Vagina (tissue), 2 donors: ENCODE results near the gene F10.

Experiments
- CTCF ChIP-seq, 3 experiments: fragments of 450-650 bp in 2 of 3; fragments of 200-600 bp in 1 of 3; sonication (generic) in 1 of 3; IDR thresholded peaks; one replicate each; pipeline ENCODE4 v1.5.1; 2017 to 2019; ENCODE audit warnings: antibody characterized with exemption in 3 of 3, mild to moderate bottlenecking in 2 of 3, moderate library complexity in 2 of 3
- POLR2A ChIP-seq, 2 donors: fragments of 450-650 bp; IDR thresholded peaks; one replicate each; pipeline ENCODE4 v1.6.1; 2017; ENCODE audit warnings: antibody characterized with exemption in 2 of 2, mild to moderate bottlenecking in 2 of 2, moderate library complexity in 2 of 2

DNA sequence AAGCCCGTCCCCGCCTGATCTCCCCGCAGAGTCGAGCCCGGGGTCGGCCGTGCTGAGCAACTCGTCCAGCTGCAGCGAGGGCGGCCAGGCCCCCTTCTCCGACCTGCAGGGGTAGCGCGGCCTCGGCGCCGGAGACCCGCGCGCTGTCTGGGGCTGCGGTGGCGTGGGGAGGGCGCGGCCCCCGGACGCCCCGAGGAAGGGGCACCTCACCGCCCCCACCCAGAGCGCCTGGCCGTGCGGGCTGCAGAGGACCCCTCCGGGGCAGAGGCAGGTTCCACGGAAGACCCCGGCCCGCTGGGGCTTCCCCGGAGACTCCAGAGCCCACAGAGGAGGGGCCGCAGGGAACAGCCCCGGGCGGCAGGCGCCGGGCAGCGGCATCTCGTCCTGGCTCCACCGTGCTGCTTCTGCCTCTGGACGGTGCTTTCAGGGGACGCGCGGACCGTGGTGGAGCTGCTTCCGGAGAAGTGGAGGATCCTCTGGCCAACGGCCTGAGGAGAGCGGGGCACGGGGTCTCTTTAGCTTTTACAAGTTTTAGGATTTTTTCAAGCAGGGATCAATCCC is 25.8 kb upstream of the F10 start:
- TF ChIP-seq CTCF (IDR thresholded peaks at IDR 0.05) (no peak), POLR2A (IDR thresholded peaks at IDR 0.05) (no peak)
